ENCODE measurements around the gene FILIP1L.

The FILIP1L gene

DNA sequence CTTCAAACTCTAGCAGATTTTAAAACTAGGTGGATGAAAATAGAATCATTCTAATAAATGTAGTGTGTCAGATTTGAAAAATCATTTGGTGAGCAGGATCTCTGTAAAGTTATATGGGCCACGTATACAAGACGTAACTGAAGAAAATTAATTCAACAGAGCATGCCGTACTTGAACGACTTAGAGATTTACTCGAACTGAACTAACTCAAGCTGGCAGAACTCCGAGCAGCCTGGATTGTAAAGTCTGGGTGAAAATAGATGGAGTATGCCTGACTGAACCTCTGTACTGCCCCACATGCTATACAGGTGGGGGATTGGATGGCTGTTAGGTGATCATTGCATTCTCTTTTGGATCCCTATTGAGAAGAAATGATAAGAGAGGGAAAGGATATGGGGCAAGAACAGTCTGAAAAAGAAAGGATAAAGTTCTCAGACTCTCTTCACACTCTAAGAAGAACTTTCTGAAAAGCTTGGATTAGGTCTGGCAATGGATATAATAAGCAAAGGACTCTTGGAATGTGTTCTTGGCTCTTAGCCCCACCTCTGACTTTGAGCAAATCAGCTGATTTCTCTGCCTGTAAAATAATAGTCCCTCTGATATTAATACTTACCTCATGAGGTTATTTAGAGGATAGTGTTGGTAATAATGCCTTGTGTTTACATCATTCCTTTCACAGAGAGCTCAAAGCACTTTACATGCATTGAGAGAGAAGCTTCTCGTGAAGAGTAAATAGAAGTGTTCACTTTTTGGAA is 147.5 kb downstream of the FILIP1L start:
- DNase-seq, result peak; percentile 71

DNA sequence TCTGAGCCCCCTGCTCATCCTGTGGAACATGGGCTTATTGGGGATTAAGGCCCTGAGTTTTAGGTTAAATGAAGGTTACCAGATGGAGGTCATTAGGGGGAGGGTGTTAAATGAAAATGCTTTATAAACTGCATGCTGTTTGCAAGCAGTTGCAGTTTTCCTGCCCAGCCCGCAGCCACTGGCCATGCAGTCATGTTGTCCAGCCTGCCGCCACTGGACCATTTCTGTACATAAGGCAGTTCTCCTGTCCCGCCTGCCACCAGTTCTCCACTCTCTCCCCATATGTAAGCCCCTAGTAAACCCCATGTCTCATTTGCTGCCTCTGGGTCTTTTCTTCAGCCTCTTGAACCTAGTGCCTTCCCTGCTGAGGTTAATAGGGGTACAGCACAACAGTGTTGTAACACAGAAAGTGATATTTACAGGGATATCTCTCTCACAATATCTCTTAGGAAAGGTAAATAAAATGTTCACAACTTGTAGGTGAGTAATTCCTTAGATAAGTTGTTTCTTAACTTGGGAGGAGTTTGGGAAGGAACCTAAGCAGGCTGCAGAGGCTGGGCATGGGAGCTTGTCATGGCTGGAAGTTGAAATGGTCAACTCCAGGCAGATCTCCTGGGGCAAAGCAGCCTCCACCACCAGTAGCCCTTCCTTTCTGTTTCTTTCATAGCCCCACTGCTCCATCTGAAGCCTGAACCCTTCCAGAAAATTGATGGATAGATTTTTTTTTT is 148.5 kb downstream of the FILIP1L start:
- DNase-seq, result no peak

DNA sequence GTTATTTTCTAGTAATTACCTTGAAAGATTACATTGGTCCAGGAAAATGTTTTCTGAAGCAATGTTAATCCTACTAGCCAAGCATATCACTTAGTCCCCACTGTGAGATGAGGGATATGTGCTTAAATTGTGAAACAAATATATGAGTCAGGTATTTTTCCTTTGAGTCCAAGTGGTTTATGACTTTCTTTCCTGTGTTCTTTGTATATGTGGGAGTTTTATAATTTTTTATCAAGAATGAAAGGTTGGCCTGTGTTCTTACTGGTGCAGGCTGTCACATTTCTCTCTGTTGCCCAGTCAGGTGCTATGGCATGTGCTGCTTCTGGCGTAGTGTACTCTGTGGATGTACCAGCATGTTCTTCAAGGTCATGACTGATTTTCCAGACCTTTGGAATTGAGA is 149.2 kb downstream of the FILIP1L start:
- peak; percentile 53 for DNase-seq

DNA sequence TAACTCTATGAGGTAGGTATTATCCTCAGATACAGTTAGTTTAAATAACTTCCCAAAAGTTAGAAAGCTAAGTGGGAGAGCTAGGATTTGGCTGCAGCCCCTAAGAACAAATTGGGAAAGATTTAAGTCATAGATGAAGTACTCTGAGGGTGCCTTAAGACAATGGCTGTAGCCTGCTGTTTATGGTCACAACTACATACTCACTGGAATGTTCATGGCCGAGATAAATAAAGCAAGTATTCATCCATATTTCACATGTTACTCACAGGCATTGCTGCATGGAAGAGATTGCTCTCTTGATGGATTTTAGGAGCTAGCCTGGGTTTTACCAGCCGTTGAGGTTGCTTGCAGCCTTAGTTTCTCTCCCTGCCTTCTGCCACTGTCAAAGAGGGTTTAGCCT is 151.6 kb downstream of the FILIP1L start:
- peak; percentile 90 for DNase-seq

DNA sequence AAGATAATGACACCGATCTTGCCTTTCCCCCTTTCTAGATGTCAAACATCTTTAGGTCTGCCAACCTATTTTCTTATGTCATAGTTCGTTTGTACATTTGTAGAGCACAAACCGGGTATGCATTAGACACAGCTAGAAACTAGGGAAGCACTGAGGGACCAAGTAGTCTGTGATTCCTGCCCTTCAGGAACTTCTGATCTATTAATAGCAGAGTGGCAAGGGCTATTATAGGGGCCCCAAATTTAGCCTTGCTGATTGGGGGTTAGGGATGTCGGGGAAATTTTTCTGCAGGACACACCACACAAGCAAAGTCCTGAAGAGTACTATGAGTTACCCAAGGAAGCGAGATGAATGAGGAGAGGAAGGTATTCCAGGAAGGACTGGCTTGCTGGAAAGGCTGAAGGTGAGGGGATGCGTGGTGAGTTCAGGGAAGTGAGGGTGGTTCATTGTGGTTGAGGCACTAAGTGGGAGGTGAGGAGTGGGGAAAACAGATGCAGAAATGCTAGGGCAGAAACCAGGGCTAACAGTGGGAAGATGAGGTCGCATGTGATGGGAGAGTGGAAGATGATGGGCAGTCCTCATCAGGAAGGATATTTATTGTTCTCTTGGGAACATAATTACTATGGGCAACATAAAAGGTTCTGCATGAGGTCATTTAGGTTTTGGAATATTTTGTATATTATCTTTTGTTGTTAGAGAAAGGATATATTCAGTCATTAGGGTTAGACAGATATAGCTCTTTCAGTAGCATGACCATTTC is 152.4 kb downstream of the FILIP1L start:
- no peak for DNase-seq

DNA sequence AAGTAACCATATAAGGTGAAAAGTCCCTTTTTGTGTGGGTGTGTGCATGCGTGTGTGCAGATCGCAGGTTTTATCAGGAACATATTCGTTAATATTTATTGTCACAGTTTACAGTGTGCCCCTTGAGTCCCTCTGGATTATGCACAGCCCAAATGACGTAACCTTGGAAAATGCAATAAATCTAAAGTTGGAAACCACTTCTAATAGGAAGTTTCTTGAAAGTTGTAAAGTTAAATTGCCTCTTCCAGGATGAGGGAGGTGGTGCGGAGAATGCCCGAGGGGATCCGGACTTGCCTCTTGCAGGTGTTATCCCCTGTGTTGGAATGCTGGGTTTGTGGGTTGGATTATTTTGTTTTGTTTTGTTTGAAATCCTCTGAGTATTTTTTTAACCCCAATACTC is 153.4 kb downstream of the FILIP1L start:
- peak; percentile 36 for DNase-seq

DNA sequence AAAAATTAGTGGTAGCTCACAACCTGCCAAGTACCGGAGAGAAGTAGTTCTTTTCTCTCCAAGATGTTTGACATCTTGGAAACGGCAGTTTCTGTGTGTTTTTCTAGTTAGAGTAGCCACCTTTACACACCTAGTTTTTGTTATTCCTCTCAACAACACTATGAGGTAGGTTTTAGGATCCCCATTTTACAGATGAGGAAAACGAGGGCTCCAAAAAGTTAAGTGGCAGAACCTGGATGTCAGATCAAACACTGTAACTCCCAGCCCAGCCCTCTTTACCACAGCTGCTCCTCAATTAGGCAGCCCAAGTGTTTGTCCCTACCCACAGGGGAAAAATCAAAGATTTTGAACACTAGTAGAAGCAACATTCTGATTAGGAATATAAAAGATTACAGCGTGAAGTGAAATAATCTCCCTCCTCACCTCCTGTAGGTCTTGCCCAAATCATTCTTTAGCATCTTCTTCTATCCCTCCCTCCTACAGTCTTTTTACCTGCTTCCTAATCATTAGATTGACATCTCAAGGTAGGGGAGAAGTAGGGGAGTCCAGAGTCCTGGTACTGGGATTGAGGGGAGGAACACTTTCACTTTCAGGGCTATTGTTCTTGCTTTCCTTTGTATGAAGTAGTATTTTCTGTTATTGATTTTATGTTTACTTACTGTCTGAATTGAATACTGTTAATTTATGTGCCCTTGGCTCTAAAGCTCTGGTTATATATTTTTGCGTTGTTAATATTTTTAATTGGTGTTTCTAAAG is 154.0 kb downstream of the FILIP1L start:
- no peak for DNase-seq

DNA sequence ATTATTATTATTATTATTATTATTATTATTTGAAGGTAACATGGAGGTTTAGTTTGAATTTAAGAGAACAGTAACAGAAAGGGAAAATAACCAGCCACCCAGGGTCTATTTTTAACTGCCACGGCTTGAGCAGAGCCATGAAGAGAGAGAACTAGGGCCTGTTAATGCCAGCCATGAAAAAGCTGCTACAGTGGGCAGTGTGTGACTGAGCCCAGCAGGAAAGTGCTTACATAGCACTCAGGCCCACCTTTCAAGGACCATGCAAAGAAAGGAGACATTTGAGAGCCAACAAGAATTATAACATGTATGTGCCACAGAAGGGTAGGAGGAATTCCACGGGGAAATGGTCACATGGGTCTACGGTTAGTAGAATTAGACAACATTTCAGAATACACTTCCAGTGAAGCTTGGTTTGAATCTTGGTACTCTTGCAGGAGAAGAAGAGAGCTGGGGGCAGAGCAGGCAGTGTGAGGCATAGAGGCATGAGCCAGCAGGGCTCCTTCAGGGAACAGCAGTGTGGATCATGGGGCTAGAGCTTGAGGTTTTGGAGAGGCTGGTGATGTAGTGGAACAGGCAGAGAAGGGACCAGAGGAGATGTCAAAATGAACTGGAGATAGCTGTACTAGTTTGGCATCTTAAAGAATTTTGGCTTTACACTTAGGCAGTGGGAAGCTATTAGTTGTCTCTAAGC is 155.9 kb downstream of the FILIP1L start:
- no peak for DNase-seq

DNA sequence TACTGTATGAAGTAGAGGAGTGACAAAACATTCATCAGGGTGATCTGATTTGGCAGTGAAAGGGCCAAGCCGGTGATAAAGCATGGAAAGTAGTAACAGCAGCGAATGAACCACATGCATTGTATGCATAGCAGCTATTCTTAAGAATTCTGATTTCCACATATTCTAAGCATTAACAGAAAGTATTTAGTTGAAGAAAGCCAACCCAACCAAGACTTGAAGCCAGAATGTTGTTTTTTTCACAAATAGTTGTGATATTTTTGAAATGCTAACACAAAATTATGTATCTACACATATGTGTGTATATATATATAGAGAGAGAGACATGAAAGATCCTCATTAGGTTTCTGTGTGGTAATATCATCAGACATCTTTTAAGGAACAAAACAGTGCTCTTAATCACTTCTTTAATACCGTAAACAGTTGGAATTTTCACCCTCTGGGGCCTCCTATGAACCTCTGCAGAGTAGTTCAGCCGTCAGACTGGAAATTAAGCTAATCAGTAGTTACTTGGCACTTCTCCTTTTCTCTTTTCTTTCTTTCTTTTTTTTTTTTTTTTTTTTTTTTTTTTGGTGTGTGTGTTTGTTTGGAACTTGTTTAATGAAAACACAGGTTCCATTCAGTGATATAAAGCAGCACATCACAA is 157.0 kb downstream of the FILIP1L start:
- DNase-seq, result peak; percentile 68

DNA sequence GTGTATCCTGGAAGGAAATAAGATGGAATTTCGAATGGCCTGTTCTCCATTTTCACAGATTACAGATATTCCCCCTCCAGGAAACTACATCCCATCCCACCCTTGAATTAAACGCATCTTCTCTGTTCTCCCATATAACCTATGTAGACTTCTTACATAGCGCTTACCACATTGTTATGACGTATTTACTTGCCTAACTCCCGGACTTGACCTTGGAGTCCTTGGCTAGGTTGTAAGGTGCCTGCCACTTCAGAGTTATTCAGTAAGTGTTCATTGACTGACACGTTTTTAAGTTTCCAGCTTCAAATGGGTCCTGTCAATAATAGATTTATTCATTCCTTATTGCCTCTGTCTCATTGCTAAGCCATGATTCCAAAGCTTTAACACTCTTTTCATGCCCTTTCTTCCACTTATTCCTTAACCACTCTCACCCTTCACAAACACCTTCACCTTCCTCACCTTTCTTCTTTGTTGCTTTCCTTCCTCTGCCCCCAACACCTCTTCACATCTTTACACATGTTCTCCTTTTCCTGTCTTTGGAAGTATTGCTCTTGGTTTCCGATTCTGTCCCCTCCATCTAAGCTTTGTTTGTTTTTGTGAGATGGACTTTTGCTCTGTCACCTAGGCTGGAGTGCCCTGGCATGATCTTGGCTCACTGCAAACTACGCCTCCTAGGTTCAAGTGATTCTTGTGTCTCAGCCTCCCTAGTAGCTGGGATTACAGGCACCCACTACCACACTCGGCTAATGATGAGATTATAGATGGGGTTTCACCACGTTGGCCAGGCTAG is 158.3 kb downstream of the FILIP1L start:
- DNase-seq, result no peak

DNA sequence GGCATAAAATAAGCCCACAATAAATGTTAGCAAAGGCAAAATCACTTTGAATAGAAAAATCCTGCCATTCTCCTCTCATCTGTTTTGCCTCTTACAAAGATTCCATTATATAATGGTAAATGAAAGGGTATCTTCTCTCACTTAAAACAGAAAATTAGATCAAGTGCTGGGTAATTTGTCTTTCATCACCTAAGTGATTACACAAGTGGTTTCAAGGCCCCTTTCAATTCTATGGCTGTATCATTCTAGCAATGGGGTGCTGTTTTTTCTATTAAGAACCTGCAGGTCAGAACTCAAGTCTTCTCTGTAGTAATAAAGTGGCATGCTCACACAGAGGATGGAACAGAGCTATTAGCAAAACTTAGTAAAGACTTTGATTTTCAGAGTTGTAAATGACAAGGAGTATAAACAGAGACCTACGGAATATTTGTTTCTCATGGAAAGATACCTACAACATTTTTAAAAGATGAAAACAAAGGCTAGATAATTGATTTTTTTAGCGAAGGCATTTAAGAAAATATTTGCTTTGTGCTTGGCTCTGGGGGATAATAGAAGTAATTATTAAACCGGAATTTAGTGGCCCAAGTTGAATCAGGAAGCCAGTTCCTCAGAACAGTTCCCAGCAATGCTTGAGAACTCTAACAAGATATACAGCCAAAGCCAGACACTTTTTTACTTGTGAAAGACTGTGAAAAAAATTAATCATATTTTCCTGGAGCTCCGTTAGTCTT is 159.2 kb downstream of the FILIP1L start:
- no peak for DNase-seq

DNA sequence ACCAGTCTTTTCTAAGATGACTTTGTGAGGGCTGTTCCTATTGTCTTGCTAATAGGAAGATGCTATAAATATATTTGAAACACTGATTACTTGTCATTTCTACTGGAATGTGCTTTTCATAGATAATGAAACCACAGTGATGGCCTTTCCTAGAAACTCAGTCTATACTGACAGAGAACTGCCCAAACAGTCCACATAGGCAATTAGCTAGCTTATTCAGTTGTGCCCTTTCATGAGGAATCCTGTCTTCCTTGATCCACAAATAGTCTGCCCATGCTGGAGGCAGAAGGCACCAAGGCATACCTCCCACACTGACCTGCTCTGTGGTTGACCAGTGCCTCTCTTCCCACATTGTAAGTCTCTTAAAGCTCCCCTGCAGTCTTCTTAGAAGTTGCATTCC is 160.7 kb downstream of the FILIP1L start:
- peak; percentile 40 for DNase-seq

DNA sequence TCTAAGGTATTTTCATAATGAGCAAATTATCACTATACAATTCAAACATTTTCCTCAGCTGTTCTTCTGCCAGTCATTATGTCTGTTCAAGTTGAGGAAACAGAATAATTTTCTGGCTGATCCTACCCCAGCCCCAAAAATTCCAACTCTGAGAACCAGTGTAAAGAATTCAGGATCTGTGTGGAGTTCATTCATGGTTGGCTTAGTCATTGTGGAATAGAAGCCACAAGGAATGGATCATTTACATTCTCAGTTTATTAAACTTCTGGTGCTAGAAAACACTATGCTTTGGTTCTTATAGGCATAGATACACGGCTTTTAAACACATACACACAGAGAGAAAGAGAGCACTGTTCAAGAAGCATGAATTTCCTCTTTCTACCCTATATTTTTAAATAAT is 162.0 kb downstream of the FILIP1L start:
- DNase-seq, result peak; percentile 94

DNA sequence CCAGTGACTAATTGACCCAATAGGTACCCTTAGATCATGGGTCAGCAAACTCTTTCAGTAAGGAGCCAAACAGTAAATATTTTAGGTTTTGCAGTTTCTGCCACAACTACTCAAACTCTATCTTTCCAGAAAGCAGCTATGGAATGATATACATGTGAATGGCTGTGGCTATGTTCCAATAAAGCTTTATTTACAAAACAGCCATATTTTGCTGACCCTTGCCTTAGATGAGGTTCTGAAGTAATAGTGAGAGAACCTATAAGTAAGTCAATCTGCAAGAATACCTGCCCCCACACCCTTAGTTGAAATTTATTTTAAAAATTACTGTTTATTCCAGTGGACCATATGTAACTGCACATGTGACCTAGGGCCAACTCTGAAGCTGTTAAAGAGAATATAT is 162.6 kb downstream of the FILIP1L start:
- peak; percentile 48 for DNase-seq

DNA sequence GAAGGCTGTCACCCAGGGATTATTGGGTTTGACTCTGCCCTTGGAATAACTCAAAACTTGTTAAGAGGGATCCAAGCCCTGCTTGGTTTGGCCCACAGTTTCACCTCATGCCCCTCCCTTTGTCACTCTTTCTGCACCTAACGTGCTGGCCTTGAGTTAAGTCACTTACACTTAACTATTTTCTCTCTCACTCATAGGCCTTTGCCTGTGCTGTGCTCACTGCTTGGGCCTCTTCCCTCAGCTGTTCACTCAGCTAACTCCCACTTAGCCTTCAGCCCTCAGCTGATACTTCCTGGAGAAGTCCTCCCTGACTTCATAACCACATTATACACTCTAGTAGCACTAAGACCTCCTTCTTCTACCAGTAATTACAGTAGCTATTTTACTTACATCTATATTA is 163.4 kb downstream of the FILIP1L start:
- peak; percentile 45 for DNase-seq

DNA sequence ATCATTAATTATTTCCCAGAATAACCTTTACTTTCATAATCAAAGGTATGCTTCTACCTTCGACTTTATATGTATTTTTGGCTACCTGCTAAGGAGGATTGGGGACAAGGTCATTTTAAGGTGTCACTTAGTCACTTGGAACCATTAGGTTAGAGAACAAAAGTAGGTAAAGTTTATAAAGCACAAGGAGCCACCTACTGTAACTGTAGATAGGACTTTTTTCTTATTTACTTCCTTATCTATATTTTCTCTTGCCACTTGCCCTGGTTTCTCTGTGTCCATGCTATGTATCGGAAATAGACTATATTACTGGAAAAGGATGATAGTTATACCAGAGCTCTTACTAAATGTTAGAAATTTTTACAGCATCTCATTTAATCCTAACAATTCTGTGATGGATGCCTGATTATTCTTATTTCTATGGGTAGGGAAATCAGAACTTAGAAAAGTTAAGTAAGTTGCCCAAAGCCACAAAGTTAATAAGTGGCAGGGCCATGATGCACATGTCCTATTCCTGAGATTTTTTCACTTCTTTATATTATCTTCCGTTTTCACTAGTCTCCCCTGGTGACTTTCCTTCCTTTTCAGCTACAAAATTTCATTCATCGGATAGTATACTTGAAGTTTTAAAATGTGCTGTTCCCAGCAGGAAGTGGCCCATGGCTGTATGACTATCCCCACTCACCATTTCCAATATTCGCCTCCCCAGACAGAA is 164.2 kb downstream of the FILIP1L start:
- DNase-seq, result no peak

DNA sequence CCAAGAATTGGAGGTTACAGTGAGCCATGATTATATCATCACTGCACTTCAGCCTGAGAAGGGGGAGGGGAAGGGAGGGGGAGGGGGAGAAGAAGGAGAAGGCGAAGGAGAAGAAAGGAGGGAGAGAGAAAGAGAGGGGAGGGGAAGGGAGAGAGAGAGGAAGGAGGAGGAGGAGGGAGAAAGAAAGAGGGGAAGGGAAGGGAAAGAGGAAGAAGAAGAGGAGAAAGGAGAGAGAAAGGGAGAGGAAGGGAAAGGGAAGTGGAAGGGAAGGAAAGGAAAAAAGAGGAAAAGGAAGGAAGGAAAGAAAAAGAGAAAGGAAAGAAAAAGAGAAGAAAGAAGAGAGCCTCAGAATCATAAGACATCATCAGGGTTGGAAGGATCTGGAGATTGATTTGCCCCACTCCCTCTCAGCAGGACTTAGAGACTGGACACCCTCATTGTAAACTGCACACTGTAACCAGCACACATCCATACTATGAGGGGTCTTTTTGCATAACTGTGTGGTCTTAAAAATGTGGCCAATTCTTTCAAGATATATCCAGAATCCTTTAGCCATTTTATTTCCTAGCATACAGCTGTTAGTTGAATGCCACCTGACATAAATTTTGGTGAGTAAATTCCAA is 165.7 kb downstream of the FILIP1L start:
- DNase-seq, result no peak

DNA sequence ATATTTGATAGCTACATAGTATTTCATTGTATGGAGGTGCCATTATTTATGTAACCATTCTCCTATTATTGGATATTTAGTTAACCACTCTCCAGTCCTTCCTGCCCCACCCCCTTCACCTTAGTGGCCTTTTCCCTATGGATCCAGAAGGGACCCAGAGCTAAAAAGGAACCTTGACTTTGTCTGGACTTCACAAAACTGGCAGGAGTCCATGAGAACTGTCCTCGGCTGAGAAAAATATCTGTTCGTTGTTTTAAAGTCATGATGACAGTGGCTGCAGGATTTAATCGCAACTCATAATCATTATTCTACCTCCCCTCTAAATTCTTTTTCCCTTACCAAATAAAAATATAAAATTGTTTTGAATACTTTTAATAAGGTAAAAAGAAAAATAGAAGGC is 166.9 kb downstream of the FILIP1L start:
- no peak for DNase-seq

DNA sequence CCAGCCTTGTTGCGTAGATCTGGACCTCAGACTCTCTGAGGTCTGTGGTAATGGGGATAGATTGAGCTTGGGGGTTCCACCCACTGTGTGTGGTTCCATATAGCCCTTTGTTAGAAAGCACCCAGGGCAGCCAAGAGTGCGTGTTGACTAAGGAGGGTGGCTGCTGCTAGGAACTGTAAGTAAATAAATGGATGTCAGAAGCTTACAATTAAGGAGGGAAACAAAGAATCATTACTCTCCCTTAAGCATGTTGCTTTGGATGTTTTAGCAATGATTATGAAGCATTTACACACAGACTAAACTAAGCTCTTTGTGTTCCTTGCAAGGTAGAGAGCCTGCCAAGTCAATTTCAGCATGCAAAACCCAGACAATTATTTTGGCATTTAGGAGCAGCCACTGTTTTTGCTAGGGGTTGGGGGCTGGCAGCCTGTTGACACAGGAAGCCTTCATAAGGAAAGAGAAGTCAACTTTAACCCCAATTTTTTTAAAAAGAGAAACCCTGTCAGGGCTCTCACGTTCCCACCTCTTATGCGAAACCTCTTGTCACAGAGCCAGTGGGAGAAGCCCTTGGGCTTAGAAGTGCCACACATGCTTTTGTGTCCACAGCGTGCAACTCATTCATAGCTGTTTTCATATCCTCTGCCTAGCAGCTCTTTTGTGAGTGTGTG is 168.8 kb downstream of the FILIP1L start:
- peak; percentile 67 for DNase-seq
